CD4-positive, CD25-positive, alpha-beta regulatory T cell (primary cell): ENCODE measurements around the gene CD69. TPM values are rescaled to one million over a fixed set of nuclear protein-coding genes. Genes with fewer than 3 reads are reported as not detected.
"Not testable (repeated sequence)": the region's sequence is repeated elsewhere in the genome, so short reads cannot be mapped to it uniquely, and the experiment has no call there.

ENCODE experiments used
- ATAC-seq, 2 donors: fragments of 150-1000 bp; cut with Tn5 transposase; one replicate each; pipeline ENCODE4 v1.10.0; 2021; ENCODE audit warnings: low read depth in 2 of 2, moderate number of reproducible peaks in 2 of 2, moderate library complexity in 1 of 2
- DNase-seq, 3 donors: peaks; one replicate each; pipeline versions ENCODE4 v3.0.0 to v3.0.0-alpha.2; 2012 to 2022; ENCODE audit warnings: mixed read lengths in 1 of 3
- H3K27ac ChIP-seq: one replicate; pipeline ENCODE4 v1.7.0; 2013; ENCODE audit warnings: mild to moderate bottlenecking, low read length; ENCODE audit not compliant: insufficient read depth, poor library complexity, severe bottlenecking
- H3K27me3 ChIP-seq: one replicate; pipeline ENCODE4 v1.7.0; 2013; ENCODE audit warnings: low read length; ENCODE audit not compliant: control insufficient read depth, insufficient read depth
- H3K36me3 ChIP-seq: one replicate; pipeline ENCODE4 v1.7.0; 2013; ENCODE audit warnings: mild to moderate bottlenecking, low read length, moderate library complexity; ENCODE audit not compliant: control insufficient read depth, insufficient read depth
- H3K4me1 ChIP-seq: 2 replicates; pipeline ENCODE4 v1.7.0; 2013; ENCODE audit warnings: mild to moderate bottlenecking, low read length; ENCODE audit not compliant: insufficient read depth, control insufficient read depth, poor library complexity, severe bottlenecking
- H3K4me3 ChIP-seq: one replicate; pipeline ENCODE4 v1.7.0; 2013; ENCODE audit warnings: low read depth, mild to moderate bottlenecking, low read length, moderate library complexity
- H3K9me3 ChIP-seq, 2 experiments: 1 replicate in 1 of 2; 2 replicates in 1 of 2; pipeline ENCODE4 v1.7.0; 2013; ENCODE audit warnings: low read length in 2 of 2, mild to moderate bottlenecking in 1 of 2, moderate library complexity in 1 of 2; ENCODE audit not compliant: control insufficient read depth in 2 of 2
- H3K27ac Mint-ChIP-seq, 3 donors: one replicate each; pipeline ENCODE4 v1.8.0; 2020 to 2022; ENCODE audit warnings: mild to moderate bottlenecking in 3 of 3, mixed read lengths in 3 of 3, moderate library complexity in 2 of 3
- H3K27me3 Mint-ChIP-seq: one replicate; pipeline ENCODE4 v1.8.0; 2022; ENCODE audit warnings: mild to moderate bottlenecking, mixed read lengths
- H3K36me3 Mint-ChIP-seq: one replicate; pipeline ENCODE4 v1.8.0; 2020; ENCODE audit warnings: mixed read lengths
- H3K4me1 Mint-ChIP-seq, 4 donors: one replicate each; pipeline ENCODE4 v1.8.0; 2020 to 2022; ENCODE audit warnings: mixed read lengths in 4 of 4, mild to moderate bottlenecking in 1 of 4
- H3K4me3 Mint-ChIP-seq, 4 donors: one replicate each; pipeline ENCODE4 v1.8.0; 2020 to 2022; ENCODE audit warnings: mild to moderate bottlenecking in 4 of 4, mixed read lengths in 4 of 4, moderate library complexity in 3 of 4
- H3K9me3 Mint-ChIP-seq, 7 donors: one replicate each; pipeline ENCODE4 v1.8.0; 2020 to 2022; ENCODE audit warnings: mixed read lengths in 7 of 7, mild to moderate bottlenecking in 3 of 7, moderate library complexity in 2 of 7
- polyA plus RNA-seq, 4 donors: library from polyadenylated mRNA; unstranded; fragments of 300-500 nt; fragmentation: Illumina TruSeq; gene quantifications; one replicate each; pipeline ENCODE4 v1.2.3, GENCODE V29; 2021
- total RNA-seq: library from RNA; stranded (reverse); gene quantifications from one replicate; pipeline ENCODE4 v1.2.3, GENCODE V29; 2022

CD69 gene
- total and polyA plus RNA-seq, 5 donors from 2014 or later, result 189 to 1,130 (median 252) TPM

GRCh38 chr12:9745199-9745598 is 15.5 kb downstream of the CD69 start:
- H3K4me1 Mint-ChIP-seq, result peaks cover 19 to 40% (median 32%) of the 10 kb centered on the region in 4 donors
- Histone ChIP-seq H3K9me3 (no peaks in the 10 kb centered on the region), H3K27me3 (no peaks in the 10 kb centered on the region), H3K4me1 (peaks cover 24% of the 10 kb centered on the region), H3K27ac (no peak overlapping the region), H3K36me3 (no peaks in the 10 kb centered on the region), H3K4me3 (no peak overlapping the region)
- peaks cover 16% of the 10 kb centered on the region for H3K27me3 Mint-ChIP-seq
- DNase-seq (no peak), ATAC-seq (no peak)
- peaks cover 0 to 2% (median 0%) of the 10 kb centered on the region in 7 donors for H3K9me3 Mint-ChIP-seq
- H3K27ac Mint-ChIP-seq, result peak overlapping the region in 1 of 3 donors; percentile 36
- H3K36me3 Mint-ChIP-seq, result no peaks in the 10 kb centered on the region
- no peak overlapping the region for H3K4me3 Mint-ChIP-seq

GRCh38 chr12:9742661-9743060 is 18.0 kb downstream of the CD69 start:
- DNase-seq, result peak in 2 of 3 donors; percentile 64 to 89
- Mint-ChIP-seq H3K27ac (peak overlapping the region; percentile 98 to 100 (median 99)), H3K27me3 (peaks cover 14% of the 10 kb centered on the region), H3K9me3 (peaks cover 0 to 2% (median 0%) of the 10 kb centered on the region in 7 donors), H3K4me1 (peaks cover 21 to 58% (median 41%) of the 10 kb centered on the region in 4 donors), H3K36me3 (no peaks in the 10 kb centered on the region), H3K4me3 (peak overlapping the region; percentile 71 to 95 (median 85))
- ATAC-seq, result peak; percentile 76 to 78
- Histone ChIP-seq H3K27me3 (no peaks in the 10 kb centered on the region), H3K36me3 (no peaks in the 10 kb centered on the region), H3K27ac (peak overlapping the region; percentile 84), H3K4me3 (peak overlapping the region; percentile 69), H3K4me1 (peaks cover 38% of the 10 kb centered on the region), H3K9me3 (no peaks in the 10 kb centered on the region)

- DNase-seq (peak; percentile 69 to 95 (median 90)), ATAC-seq (peak; percentile 81 to 85)
- Histone ChIP-seq H3K27me3 (no peaks in the 10 kb centered on the region), H3K9me3 (no peaks in the 10 kb centered on the region), H3K4me1 (peaks cover 47% of the 10 kb centered on the region), H3K27ac (peak overlapping the region; percentile 84), H3K4me3 (peak overlapping the region; percentile 69), H3K36me3 (no peaks in the 10 kb centered on the region)
- Mint-ChIP-seq H3K27ac (peak overlapping the region; percentile 98 to 100 (median 99)), H3K9me3 (peaks cover 0 to 2% (median 0%) of the 10 kb centered on the region in 7 donors), H3K36me3 (no peaks in the 10 kb centered on the region), H3K4me3 (peak overlapping the region; percentile 54 to 87 (median 72)), H3K4me1 (peaks cover 29 to 67% (median 49%) of the 10 kb centered on the region in 4 donors), H3K27me3 (peaks cover 6% of the 10 kb centered on the region)
These were observed 19.0 kb downstream of the CD69 start for GRCh38 chr12:9741726-9742125.

GRCh38 chr12:9740106-9740750 is 20.5 kb downstream of the CD69 start:
- Mint-ChIP-seq H3K27me3 (peaks cover 3% of the 10 kb centered on the region), H3K9me3 (peaks cover 0 to 2% (median 0%) of the 10 kb centered on the region in 7 donors), H3K27ac (peak overlapping the region; percentile 88 to 96 (median 93)), H3K4me3 (peak overlapping the region; percentile 51 to 75 (median 68)), H3K36me3 (no peaks in the 10 kb centered on the region), H3K4me1 (peaks cover 35 to 72% (median 52%) of the 10 kb centered on the region in 4 donors)
- ATAC-seq (no peak), DNase-seq (peak in 1 of 3 donors; percentile 50)
- H3K27ac ChIP-seq, result peak overlapping the region; percentile 84
- H3K4me3 ChIP-seq, result peak overlapping the region; percentile 42
- H3K27me3 ChIP-seq, result no peaks in the 10 kb centered on the region
- H3K9me3 ChIP-seq, result no peaks in the 10 kb centered on the region
- H3K36me3 ChIP-seq, result no peaks in the 10 kb centered on the region
- peaks cover 48% of the 10 kb centered on the region for H3K4me1 ChIP-seq

- Histone ChIP-seq H3K4me3 (peak overlapping the region; percentile 42), H3K27ac (peak overlapping the region; percentile 84), H3K4me1 (peaks cover 48% of the 10 kb centered on the region)
- peak overlapping the region in 2 of 4 donors; percentile 51 to 75 for H3K4me3 Mint-ChIP-seq
- H3K4me1 Mint-ChIP-seq, result peaks cover 35 to 65% (median 47%) of the 10 kb centered on the region in 4 donors
- peak overlapping the region; percentile 83 to 93 (median 88) for H3K27ac Mint-ChIP-seq
- not testable (repeated sequence) for H3K36me3 Mint-ChIP-seq, H3K9me3 Mint-ChIP-seq, H3K27me3 Mint-ChIP-seq, DNase-seq, ATAC-seq, H3K27me3 ChIP-seq, H3K36me3 ChIP-seq, H3K9me3 ChIP-seq
These were observed 21.1 kb downstream of the CD69 start for GRCh38 chr12:9739404-9740105.

- not testable (repeated sequence) for DNase-seq, H3K27ac ChIP-seq, H3K27me3 Mint-ChIP-seq, H3K9me3 Mint-ChIP-seq, H3K9me3 ChIP-seq, H3K4me3 ChIP-seq, H3K27me3 ChIP-seq, ATAC-seq, H3K36me3 Mint-ChIP-seq, H3K36me3 ChIP-seq
- peaks cover 35 to 65% (median 46%) of the 10 kb centered on the region in 4 donors for H3K4me1 Mint-ChIP-seq
- H3K4me1 ChIP-seq, result peaks cover 48% of the 10 kb centered on the region
- H3K4me3 Mint-ChIP-seq, result peak overlapping the region in 2 of 4 donors; percentile 44 to 83
- H3K27ac Mint-ChIP-seq, result peak overlapping the region; percentile 86 to 94 (median 87)
These were observed 21.8 kb downstream of the CD69 start for GRCh38 chr12:9738905-9739304.

GRCh38 chr12:9736936-9737705 is 23.6 kb downstream of the CD69 start:
- peak overlapping the region; percentile 46 for H3K4me3 ChIP-seq
- peak overlapping the region; percentile 76 to 88 (median 86) for H3K27ac Mint-ChIP-seq
- ATAC-seq, result no peak

More at GRCh38 chr12:9736936-9737705, 23.6 kb downstream of the CD69 start:
- Histone ChIP-seq H3K9me3 (no peaks in the 10 kb centered on the region), H3K27ac (peak overlapping the region; percentile 53), H3K27me3 (no peaks in the 10 kb centered on the region), H3K4me1 (peaks cover 35% of the 10 kb centered on the region), H3K36me3 (no peaks in the 10 kb centered on the region)
- Mint-ChIP-seq H3K4me3 (peak overlapping the region; percentile 31 to 57 (median 48)), H3K4me1 (peaks cover 31 to 58% (median 41%) of the 10 kb centered on the region in 4 donors), H3K27me3 (peaks cover 9% of the 10 kb centered on the region), H3K36me3 (no peaks in the 10 kb centered on the region), H3K9me3 (peaks cover 0 to 2% (median 0%) of the 10 kb centered on the region in 7 donors)
- DNase-seq, result peak in 1 of 3 donors; percentile 55
